ENCODE data around the gene MCMBP. TPM values are rescaled to one million over a fixed set of nuclear protein-coding genes. Genes with fewer than 3 reads are reported as not detected.
"Not testable (repeated sequence)": the region's sequence is repeated elsewhere in the genome, so short reads cannot be mapped to it uniquely, and the experiment has no call there.

Gene MCMBP
- total RNA-seq, 1 donor from 2014 or later: 53.0 TPM

DNA sequence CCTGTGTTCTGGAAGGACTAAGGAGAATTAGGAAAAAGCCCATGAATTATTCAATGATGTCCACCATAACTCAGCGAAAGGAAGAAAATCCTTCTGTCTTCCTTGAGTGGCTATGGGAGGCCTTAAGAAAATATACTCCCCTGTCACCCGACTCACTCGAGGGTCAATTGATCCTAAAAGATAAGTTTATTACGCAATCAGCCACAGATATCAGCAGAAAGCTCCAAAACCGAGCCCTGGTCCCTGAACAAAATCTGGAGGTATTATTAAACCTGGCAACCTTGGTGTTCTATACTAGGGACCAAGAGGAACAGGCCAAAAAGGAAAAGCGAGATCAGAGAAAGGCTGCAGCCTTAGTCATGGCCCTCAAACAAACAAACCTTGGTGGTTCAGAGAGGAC is 13.4 kb upstream of the MCMBP start:
- H3K27ac ChIP-seq; intact Hi-C loops (cut with DNase I); H3K9me3 ChIP-seq; DNase-seq (ENCODE audit: extremely low spot score in 2 of 2); H3K4me3 ChIP-seq; H3K27me3 ChIP-seq; H3K4me1 ChIP-seq; H3K36me3 ChIP-seq: not testable (repeated sequence)

DNA sequence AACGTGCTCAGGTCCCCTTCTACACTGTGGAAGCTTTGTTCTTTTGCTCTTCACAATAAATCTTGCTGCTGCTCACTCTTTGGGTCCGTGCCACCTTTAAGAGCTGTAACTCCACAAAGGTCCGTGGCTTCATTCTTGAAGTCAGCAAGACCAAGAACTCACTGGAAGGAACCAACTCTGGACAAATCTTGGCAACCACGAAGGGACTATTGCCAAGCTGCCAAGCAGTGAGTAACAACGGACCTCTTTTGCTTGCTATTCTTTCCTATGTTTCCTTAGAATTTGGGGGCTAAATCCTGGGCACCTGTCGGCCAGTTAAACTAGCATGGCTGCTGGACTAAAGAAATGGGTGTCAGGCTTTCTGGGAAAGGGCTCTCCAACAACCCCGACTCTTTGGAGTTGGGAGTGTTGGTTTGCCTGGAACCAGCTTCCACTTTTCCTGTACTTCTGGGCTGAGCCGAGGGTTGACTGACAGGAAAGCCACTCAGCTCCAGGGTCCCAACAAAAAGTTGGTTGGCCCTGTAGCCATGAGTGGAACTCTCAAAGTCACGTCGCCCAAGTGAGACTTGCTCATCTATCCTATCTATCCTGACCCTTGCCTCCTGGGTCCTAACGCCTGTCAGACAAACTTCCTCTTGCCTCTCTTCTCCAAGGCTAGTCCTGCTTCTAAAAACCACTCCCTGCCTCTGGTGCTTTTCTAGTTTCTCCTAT is 11.4 kb upstream of the MCMBP start:
- H3K4me1 ChIP-seq; H3K36me3 ChIP-seq; H3K27me3 ChIP-seq; H3K27ac ChIP-seq; H3K9me3 ChIP-seq; H3K4me3 ChIP-seq; intact Hi-C loops (cut with DNase I): not testable (repeated sequence)
- DNase-seq (ENCODE audit: extremely low spot score in 2 of 2): peak in 1 of 2 donors; percentile 32

DNA sequence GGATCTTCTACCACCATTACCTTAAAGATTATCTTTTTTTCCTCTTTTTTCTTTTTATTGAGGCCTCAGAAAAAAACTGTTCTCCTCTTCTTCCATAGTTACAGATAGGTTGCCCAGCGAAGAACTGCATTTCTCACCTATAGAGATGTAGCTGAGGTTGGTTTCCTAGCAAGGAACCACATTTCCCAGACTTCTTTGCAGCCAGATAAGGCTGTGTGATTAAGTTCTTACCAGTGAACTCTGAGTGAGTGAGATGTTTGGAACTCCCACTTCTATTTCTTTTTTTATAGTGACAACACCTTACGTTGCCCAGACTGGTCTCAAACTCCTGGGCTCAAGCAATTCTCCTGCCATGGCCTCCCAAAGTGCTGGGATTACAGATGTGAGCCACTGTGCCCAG is 5.9 kb upstream of the MCMBP start:
- H3K27ac ChIP-seq: no peak overlapping the region
- no peak for DNase-seq (ENCODE audit: extremely low spot score in 2 of 2)
- H3K4me1 ChIP-seq: peaks cover 4% of the 10 kb centered on the region
- intact Hi-C loops (cut with DNase I): no loop called here
- H3K4me3 ChIP-seq: no peak overlapping the region
- H3K27me3 ChIP-seq: no peaks in the 10 kb centered on the region
- no peaks in the 10 kb centered on the region for H3K9me3 ChIP-seq
- no peak for TF ChIP-seq POLR2A (IDR thresholded peaks at IDR 0.05)
- TF ChIP-seq, protein P1, sequence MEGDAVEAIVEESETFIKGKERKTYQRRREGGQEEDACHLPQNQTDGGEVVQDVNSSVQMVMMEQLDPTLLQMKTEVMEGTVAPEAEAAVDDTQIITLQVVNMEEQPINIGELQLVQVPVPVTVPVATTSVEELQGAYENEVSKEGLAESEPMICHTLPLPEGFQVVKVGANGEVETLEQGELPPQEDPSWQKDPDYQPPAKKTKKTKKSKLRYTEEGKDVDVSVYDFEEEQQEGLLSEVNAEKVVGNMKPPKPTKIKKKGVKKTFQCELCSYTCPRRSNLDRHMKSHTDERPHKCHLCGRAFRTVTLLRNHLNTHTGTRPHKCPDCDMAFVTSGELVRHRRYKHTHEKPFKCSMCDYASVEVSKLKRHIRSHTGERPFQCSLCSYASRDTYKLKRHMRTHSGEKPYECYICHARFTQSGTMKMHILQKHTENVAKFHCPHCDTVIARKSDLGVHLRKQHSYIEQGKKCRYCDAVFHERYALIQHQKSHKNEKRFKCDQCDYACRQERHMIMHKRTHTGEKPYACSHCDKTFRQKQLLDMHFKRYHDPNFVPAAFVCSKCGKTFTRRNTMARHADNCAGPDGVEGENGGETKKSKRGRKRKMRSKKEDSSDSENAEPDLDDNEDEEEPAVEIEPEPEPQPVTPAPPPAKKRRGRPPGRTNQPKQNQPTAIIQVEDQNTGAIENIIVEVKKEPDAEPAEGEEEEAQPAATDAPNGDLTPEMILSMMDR (IDR thresholded peaks at IDR 0.05): no peak
- TF ChIP-seq POLR2AphosphoS5 (IDR thresholded peaks at IDR 0.05; ENCODE audit: insufficient read depth in 1 of 2, low read depth in 1 of 2): no peak
- no peaks in the 10 kb centered on the region for H3K36me3 ChIP-seq

DNA sequence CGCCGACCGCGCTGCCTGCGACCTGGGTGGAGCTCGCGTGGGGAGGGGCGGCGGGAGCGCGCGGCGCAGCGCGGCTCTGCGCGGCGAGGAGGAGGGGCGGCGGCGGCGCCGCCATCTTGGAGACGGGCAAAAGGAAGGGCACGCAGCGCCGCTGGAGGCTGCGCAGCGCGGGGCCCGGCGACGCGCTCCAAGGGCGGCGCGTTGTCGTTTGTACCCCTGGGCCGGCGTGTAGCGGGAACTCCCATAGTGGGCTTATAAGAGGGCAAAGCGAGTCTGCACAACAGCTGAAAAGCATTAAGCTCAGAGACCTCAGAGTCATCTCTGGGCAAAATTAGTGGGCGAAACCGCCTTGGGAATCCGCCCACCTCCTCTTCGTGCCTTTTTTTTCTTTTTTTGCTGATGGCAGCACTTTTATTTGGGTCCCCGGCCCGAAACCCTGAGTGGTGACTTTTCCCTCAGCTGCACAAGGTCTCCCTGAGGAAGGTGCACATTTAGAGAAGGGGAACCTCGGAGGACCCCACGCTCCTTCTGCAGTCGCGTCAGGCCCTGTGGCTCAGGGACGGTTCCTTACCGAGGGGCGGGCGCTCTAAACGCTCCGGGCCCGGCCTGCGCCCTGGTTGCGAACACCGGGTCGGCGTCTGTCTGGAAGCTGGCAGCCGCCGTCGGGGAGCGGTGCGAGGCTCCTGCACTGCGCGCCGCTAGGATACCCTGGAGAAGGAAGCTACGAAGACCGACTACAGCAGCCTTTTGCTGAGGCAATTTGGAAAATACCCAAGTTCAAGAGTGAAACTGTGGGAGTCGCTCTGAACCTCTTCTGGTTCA is 428 bp upstream of the MCMBP start:
- intact Hi-C loops (cut with DNase I): no loop called here
- TF ChIP-seq POLR2AphosphoS5 (IDR thresholded peaks at IDR 0.05; ENCODE audit: insufficient read depth in 1 of 2, low read depth in 1 of 2) (peak in 1 of 2 donors; percentile 79), POLR2A (IDR thresholded peaks at IDR 0.05) (no peak)
- TF ChIP-seq, protein P1 (IDR thresholded peaks at IDR 0.05): peak in 1 of 3 experiments; percentile 32

DNA sequence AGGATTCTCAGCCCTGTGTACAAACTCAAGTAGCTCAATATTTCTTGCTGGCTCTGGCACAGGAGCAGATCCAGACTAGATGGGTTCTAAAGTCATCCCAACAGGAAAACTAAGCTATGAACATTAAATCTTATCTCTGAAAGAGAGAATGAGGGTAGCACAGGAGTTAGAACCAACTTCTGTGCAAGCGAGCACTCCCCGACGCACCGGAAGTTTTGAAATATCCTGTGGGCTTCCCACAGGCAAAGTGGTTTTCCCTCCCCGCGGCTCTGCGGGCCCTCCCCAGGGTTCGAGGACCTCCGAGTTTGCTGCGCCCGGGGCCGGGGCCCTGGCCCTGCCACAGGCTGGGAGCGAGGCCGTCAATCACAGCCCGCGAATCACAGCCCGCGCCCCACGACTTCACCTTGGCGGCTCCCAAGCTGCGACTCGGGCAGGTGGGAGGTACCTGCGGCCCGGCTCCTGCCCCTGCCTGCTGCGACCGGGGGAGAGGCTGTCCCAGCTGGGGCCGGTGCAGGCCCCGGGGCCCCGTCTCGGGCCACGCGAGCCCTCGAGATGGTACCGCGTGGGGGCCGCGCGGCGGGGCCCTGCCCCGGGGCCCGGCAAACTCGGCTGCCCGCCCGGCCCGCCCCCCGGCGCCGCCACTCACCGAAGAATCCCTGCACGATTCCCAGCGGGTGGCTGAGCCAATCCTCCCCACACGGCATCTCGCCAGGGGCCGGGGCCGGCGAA is 598 bp downstream of the MCMBP start:
- peak in 1 of 2 donors; percentile 69 for TF ChIP-seq POLR2AphosphoS5 (IDR thresholded peaks at IDR 0.05; ENCODE audit: insufficient read depth in 1 of 2, low read depth in 1 of 2)
- TF ChIP-seq, protein P1 (IDR thresholded peaks at IDR 0.05): no peak
- H3K27me3 ChIP-seq: no peaks in the 10 kb centered on the region
- no peak for DNase-seq (ENCODE audit: extremely low spot score in 2 of 2)
- H3K36me3 ChIP-seq: no peaks in the 10 kb centered on the region
- intact Hi-C loops (cut with DNase I): no loop called here
- peak overlapping the region; percentile 73 to 100 for H3K4me3 ChIP-seq
- peaks cover 53% of the 10 kb centered on the region for H3K4me1 ChIP-seq
- H3K27ac ChIP-seq: peak overlapping the region; percentile 82
- no peaks in the 10 kb centered on the region for H3K9me3 ChIP-seq

More for the DNA sequence above, 428 bp upstream of the MCMBP start:
- DNase-seq (ENCODE audit: extremely low spot score in 2 of 2): peak in 1 of 2 donors; percentile 89
- no peaks in the 10 kb centered on the region for H3K9me3 ChIP-seq
- peak overlapping the region; percentile 73 to 100 for H3K4me3 ChIP-seq
- H3K27me3 ChIP-seq: no peaks in the 10 kb centered on the region
- peaks cover 43% of the 10 kb centered on the region for H3K4me1 ChIP-seq
- H3K36me3 ChIP-seq: no peaks in the 10 kb centered on the region
- H3K27ac ChIP-seq: peak overlapping the region; percentile 82

DNA sequence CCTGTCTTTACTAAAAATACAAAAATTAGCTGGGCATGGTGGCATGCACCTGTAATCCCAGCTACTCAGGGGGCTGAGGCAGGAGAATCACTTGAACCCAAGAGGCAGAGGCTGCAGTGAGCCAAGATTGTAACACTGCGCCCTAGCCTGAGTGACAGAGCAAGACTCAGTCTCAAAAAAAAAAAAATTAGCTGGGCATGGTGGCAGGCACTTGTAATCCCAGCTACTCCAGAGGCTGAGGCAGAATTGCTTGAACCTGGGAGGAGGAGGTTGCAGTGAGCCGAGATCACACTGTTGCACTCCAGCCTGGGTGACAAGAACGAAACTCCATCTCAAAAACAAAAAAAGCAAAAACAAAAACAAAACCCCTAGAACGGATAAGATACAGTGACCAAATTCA is 3.2 kb downstream of the MCMBP start:
- H3K27me3 ChIP-seq; H3K9me3 ChIP-seq; H3K27ac ChIP-seq; DNase-seq (ENCODE audit: extremely low spot score in 2 of 2); H3K36me3 ChIP-seq; H3K4me3 ChIP-seq; intact Hi-C loops (cut with DNase I): not testable (repeated sequence)
- H3K4me1 ChIP-seq: peaks cover 71% of the 10 kb centered on the region

Measured in vagina (tissue), 2 donors.